HuH-7.5 (cell line): ENCODE data around the gene MYH15.

Experiments
- DNase-seq: peaks from one replicate; pipeline ENCODE4 v3.0.0; 2011; ENCODE audit warnings: low spot score

The MYH15 gene

GRCh38 chr3:108472001-108472591, 38.3 kb downstream of the MYH15 start:
- DNase-seq, result no peak

- DNase-seq, result no peak
Measured at GRCh38 chr3:108471426-108471825, 39.0 kb downstream of the MYH15 start.

GRCh38 chr3:108469126-108469525, 41.3 kb downstream of the MYH15 start:
- no peak for DNase-seq

GRCh38 chr3:108468577-108468976, 41.8 kb downstream of the MYH15 start:
- no peak for DNase-seq

- no peak for DNase-seq
Measured at GRCh38 chr3:108462899-108463298, 47.5 kb downstream of the MYH15 start.

GRCh38 chr3:108461661-108462111, 48.7 kb downstream of the MYH15 start:
- DNase-seq, result no peak

GRCh38 chr3:108459225-108459624, 51.2 kb downstream of the MYH15 start:
- DNase-seq, result no peak

- no peak for DNase-seq
Measured at GRCh38 chr3:108455212-108455705, 55.1 kb downstream of the MYH15 start.

- DNase-seq, result no peak
Measured at GRCh38 chr3:108453565-108453964, 56.8 kb downstream of the MYH15 start.

GRCh38 chr3:108450444-108450843, 60.0 kb downstream of the MYH15 start:
- DNase-seq, result no peak

GRCh38 chr3:108448593-108448992, 61.8 kb downstream of the MYH15 start:
- no peak for DNase-seq

GRCh38 chr3:108447096-108447847, 63.1 kb downstream of the MYH15 start:
- DNase-seq, result no peak

- no peak for DNase-seq
Measured at GRCh38 chr3:108442281-108442680, 68.1 kb downstream of the MYH15 start.

- no peak for DNase-seq
Measured at GRCh38 chr3:108441518-108441917, 68.9 kb downstream of the MYH15 start.

GRCh38 chr3:108441071-108441507, 69.3 kb downstream of the MYH15 start:
- no peak for DNase-seq

GRCh38 chr3:108438542-108438941, 71.9 kb downstream of the MYH15 start:
- no peak for DNase-seq

- DNase-seq, result no peak
Measured at GRCh38 chr3:108437439-108437838, 73.0 kb downstream of the MYH15 start.

- no peak for DNase-seq
Measured at GRCh38 chr3:108433928-108434327, 76.5 kb downstream of the MYH15 start.

GRCh38 chr3:108432431-108432830, 78.0 kb downstream of the MYH15 start:
- DNase-seq, result no peak

- DNase-seq, result no peak
Measured at GRCh38 chr3:108430540-108430939, 79.9 kb downstream of the MYH15 start.

GRCh38 chr3:108428586-108428985, 81.8 kb downstream of the MYH15 start:
- no peak for DNase-seq

GRCh38 chr3:108420926-108421325, 89.5 kb downstream of the MYH15 start:
- no peak for DNase-seq

GRCh38 chr3:108416111-108416869, 94.1 kb downstream of the MYH15 start:
- DNase-seq, result no peak
